HL-60 (cell line): ENCODE results near the gene AURKB.

Experiments used
- DNase-seq, 2 experiments: peaks; one replicate each; pipeline ENCODE4 v3.0.0-alpha.2; 2010 to 2020; ENCODE audit warnings: low read depth in 1 of 2, low spot score in 1 of 2
- H3K27ac ChIP-seq: fragments of 250-450 bp; sonication (Bioruptor Pico); replicated peaks from 2 replicates; pipeline ENCODE4 v1.5.1; 2020; ENCODE audit warnings: mild to moderate bottlenecking, moderate library complexity
- H3K27me3 ChIP-seq: fragments of 250-450 bp; sonication (Bioruptor Pico); 2 replicates; pipeline ENCODE4 v1.5.1; 2021; ENCODE audit warnings: mild to moderate bottlenecking, moderate library complexity; ENCODE audit not compliant: insufficient read depth, poor library complexity, severe bottlenecking
- H3K4me3 ChIP-seq: replicated peaks from 2 replicates; pipeline ENCODE4 v1.5.1; 2011; ENCODE audit warnings: mild to moderate bottlenecking, control low read depth, low read length; ENCODE audit not compliant: insufficient read depth
- GABPA ChIP-seq: IDR thresholded peaks from 2 replicates; pipeline ENCODE4 v1.6.1; 2012; ENCODE audit warnings: low read depth
- POLR2AphosphoS5 ChIP-seq: IDR thresholded peaks from 2 replicates; pipeline ENCODE4 v1.6.1; 2012; ENCODE audit warnings: low read depth
- SPI1 ChIP-seq: IDR thresholded peaks from 2 replicates; pipeline ENCODE4 v1.6.1; 2012; ENCODE audit warnings: low read depth, mild to moderate bottlenecking, borderline replicate concordance
- TF ChIP-seq, protein P1 (sequence below): IDR thresholded peaks from one replicate; pipeline ENCODE4 v1.5.1; 2011; ENCODE audit warnings: low read length, control low read depth, inconsistent platforms; ENCODE audit not compliant: insufficient read depth
- TF ChIP-seq, protein P2 (sequence below): IDR thresholded peaks from 2 replicates; pipeline ENCODE4 v1.6.1; 2012; ENCODE audit warnings: low read depth; ENCODE audit not compliant: insufficient replicate concordance

AURKB gene

DNA sequence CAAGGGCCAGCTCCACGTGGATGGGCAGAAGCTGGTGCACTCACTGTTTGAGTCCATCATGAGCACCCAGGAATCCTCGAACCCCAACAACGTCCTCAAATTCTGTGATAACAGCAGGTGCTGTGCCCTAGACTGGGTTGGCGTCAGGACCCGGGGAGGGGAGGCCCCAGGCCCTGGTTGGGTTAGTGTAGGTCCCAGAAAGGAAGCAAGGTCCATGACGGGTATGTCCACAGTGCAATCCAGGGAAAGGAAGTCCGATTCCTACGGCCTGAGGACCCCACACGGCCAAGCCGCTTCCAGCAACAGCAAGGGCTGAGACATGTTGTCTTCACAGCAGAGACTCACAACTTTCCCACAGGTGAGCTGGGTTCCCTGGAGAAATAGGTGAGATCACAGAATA, 45.9 kb upstream of the AURKB start:
- H3K4me3 ChIP-seq, result no peak overlapping the region
- no peak for DNase-seq
- no peak overlapping the region for H3K27ac ChIP-seq
- TF ChIP-seq SPI1 (no peak), POLR2AphosphoS5 (no peak), GABPA (no peak)
- TF ChIP-seq, protein P1, sequence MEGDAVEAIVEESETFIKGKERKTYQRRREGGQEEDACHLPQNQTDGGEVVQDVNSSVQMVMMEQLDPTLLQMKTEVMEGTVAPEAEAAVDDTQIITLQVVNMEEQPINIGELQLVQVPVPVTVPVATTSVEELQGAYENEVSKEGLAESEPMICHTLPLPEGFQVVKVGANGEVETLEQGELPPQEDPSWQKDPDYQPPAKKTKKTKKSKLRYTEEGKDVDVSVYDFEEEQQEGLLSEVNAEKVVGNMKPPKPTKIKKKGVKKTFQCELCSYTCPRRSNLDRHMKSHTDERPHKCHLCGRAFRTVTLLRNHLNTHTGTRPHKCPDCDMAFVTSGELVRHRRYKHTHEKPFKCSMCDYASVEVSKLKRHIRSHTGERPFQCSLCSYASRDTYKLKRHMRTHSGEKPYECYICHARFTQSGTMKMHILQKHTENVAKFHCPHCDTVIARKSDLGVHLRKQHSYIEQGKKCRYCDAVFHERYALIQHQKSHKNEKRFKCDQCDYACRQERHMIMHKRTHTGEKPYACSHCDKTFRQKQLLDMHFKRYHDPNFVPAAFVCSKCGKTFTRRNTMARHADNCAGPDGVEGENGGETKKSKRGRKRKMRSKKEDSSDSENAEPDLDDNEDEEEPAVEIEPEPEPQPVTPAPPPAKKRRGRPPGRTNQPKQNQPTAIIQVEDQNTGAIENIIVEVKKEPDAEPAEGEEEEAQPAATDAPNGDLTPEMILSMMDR, result no peak
- TF ChIP-seq, protein P2, sequence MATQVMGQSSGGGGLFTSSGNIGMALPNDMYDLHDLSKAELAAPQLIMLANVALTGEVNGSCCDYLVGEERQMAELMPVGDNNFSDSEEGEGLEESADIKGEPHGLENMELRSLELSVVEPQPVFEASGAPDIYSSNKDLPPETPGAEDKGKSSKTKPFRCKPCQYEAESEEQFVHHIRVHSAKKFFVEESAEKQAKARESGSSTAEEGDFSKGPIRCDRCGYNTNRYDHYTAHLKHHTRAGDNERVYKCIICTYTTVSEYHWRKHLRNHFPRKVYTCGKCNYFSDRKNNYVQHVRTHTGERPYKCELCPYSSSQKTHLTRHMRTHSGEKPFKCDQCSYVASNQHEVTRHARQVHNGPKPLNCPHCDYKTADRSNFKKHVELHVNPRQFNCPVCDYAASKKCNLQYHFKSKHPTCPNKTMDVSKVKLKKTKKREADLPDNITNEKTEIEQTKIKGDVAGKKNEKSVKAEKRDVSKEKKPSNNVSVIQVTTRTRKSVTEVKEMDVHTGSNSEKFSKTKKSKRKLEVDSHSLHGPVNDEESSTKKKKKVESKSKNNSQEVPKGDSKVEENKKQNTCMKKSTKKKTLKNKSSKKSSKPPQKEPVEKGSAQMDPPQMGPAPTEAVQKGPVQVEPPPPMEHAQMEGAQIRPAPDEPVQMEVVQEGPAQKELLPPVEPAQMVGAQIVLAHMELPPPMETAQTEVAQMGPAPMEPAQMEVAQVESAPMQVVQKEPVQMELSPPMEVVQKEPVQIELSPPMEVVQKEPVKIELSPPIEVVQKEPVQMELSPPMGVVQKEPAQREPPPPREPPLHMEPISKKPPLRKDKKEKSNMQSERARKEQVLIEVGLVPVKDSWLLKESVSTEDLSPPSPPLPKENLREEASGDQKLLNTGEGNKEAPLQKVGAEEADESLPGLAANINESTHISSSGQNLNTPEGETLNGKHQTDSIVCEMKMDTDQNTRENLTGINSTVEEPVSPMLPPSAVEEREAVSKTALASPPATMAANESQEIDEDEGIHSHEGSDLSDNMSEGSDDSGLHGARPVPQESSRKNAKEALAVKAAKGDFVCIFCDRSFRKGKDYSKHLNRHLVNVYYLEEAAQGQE, result no peak
- no peaks in the 10 kb centered on the region for H3K27me3 ChIP-seq

- no peak overlapping the region for H3K27ac ChIP-seq
- DNase-seq, result no peak
- no peaks in the 10 kb centered on the region for H3K27me3 ChIP-seq
- TF ChIP-seq, protein P2, result no peak
- TF ChIP-seq GABPA, result no peak
- TF ChIP-seq POLR2AphosphoS5, result no peak
- TF ChIP-seq, protein P1, result no peak
- H3K4me3 ChIP-seq, result no peak overlapping the region
Observed at GRCh38 chr17:8255499-8255898, 45.1 kb upstream of the AURKB start.

- H3K4me3 ChIP-seq, result no peak overlapping the region
- no peak for TF ChIP-seq POLR2AphosphoS5
- no peak for TF ChIP-seq SPI1
- TF ChIP-seq, protein P1, result no peak
- TF ChIP-seq GABPA, result no peak
- TF ChIP-seq, protein P2, result no peak
- H3K27me3 ChIP-seq, result no peaks in the 10 kb centered on the region
- DNase-seq, result no peak
- H3K27ac ChIP-seq, result no peak overlapping the region
Observed at GRCh38 chr17:8254881-8255280, 44.5 kb upstream of the AURKB start.
